SH-SY5Y (cell line): ENCODE results near the gene MAP2.

Experiments used
- GATA2 ChIP-seq: IDR thresholded peaks from 2 replicates; pipeline ENCODE4 v1.6.1; 2011; ENCODE audit warnings: mild to moderate bottlenecking, low read depth, low read length
- GATA3 ChIP-seq: IDR thresholded peaks from 2 replicates; pipeline ENCODE4 v1.6.1; 2011; ENCODE audit warnings: low read depth, mild to moderate bottlenecking, low read length, moderate library complexity

- TF ChIP-seq GATA2 (no peak), GATA3 (no peak)
Observed at GRCh38 chr2:209581040-209581439, 157.2 kb downstream of the MAP2 start.
